HEK293 (cell line): ENCODE data around the gene DCDC2B.

Source experiments
- CTCF ChIA-PET: fragments of 350-600 bp; formaldehyde crosslinking; extraction: SDS; loops from one replicate; lab custom pipeline; 2021; ENCODE audit warnings: antibody characterized with exemption; lab: Yijun Ruan, JAX
- POLR2A ChIA-PET: fragments of 300-600 bp; formaldehyde crosslinking; extraction: SDS; loops from one replicate; lab custom pipeline; 2020; ENCODE audit warnings: antibody characterized with exemption, inconsistent platforms; lab: Yijun Ruan, JAX
- H3K27ac ChIP-seq: fragments of 200-500 bp; sonication (Bioruptor generic); 2 replicates; pipeline ENCODE4 v1.5.1; 2014; ENCODE audit warnings: low read depth, low read length, control low read depth, inconsistent platforms; ENCODE audit errors: extremely low read depth
- H3K36me3 ChIP-seq, 2 experiments: fragments of 200-500 bp in 1 of 2; sonication (Bioruptor generic) in 1 of 2; 1 replicate in 1 of 2; 2 replicates in 1 of 2; pipeline ENCODE4 v1.5.1; 2014 to 2017; ENCODE audit warnings: inconsistent platforms in 2 of 2, low read length in 2 of 2; ENCODE audit not compliant: control insufficient read depth in 2 of 2, insufficient read depth in 1 of 2
- H3K4me1 ChIP-seq: fragments of 200-500 bp; sonication (Bioruptor generic); 2 replicates; pipeline ENCODE4 v1.5.1; 2014; ENCODE audit warnings: mild to moderate bottlenecking, low read length, inconsistent platforms; ENCODE audit not compliant: control insufficient read depth, insufficient read depth
- H3K4me3 ChIP-seq: 2 replicates; pipeline ENCODE4 v1.5.1; 2011; ENCODE audit warnings: low read depth, mild to moderate bottlenecking, control low read depth, low read length, moderate library complexity
- H3K9me3 ChIP-seq: fragments of 200-500 bp; sonication (Bioruptor generic); 2 replicates; pipeline ENCODE4 v1.5.1; 2014; ENCODE audit warnings: low read depth, low read length, inconsistent platforms; ENCODE audit not compliant: control insufficient read depth, insufficient read depth
- ELK4 ChIP-seq: IDR thresholded peaks from 2 replicates; pipeline ENCODE4 v1.6.1; 2011; ENCODE audit warnings: mild to moderate bottlenecking, low read depth, low read length, borderline replicate concordance
- KLF7 ChIP-seq: fragments of 450-650 bp; formaldehyde crosslinking; IDR thresholded peaks from 2 replicates; pipeline ENCODE4 v1.5.1; 2016; ENCODE audit warnings: missing biosample characterization, missing genetic modification characterization, borderline replicate concordance
- PRDM2 ChIP-seq: fragments of 450-650 bp; formaldehyde crosslinking; IDR thresholded peaks from 2 replicates; pipeline ENCODE4 v1.5.1; 2016; ENCODE audit warnings: missing biosample characterization, missing genetic modification characterization, borderline replicate concordance
- RBAK ChIP-seq: fragments of 450-650 bp; formaldehyde crosslinking; IDR thresholded peaks from 2 replicates; pipeline ENCODE4 v1.5.1; 2016; ENCODE audit warnings: missing biosample characterization, missing genetic modification characterization
- ZBTB48 ChIP-seq: fragments of 450-650 bp; formaldehyde crosslinking; IDR thresholded peaks from 2 replicates; pipeline ENCODE4 v1.5.1; 2016; ENCODE audit warnings: missing biosample characterization, missing genetic modification characterization
- ZNF133 ChIP-seq: fragments of 450-650 bp; formaldehyde crosslinking; IDR thresholded peaks from 2 replicates; pipeline ENCODE4 v1.5.1; 2016; ENCODE audit warnings: missing biosample characterization, missing genetic modification characterization
- ZNF140 ChIP-seq: fragments of 450-650 bp; formaldehyde crosslinking; IDR thresholded peaks from 2 replicates; pipeline ENCODE4 v1.5.1; 2016; ENCODE audit warnings: missing biosample characterization, missing genetic modification characterization
- ZNF266 ChIP-seq: fragments of 450-650 bp; formaldehyde crosslinking; IDR thresholded peaks from 2 replicates; pipeline ENCODE4 v1.5.1; 2016; ENCODE audit warnings: missing biosample characterization, missing genetic modification characterization, low read depth
- ZNF423 ChIP-seq: fragments of 450-650 bp; formaldehyde crosslinking; IDR thresholded peaks from 2 replicates; pipeline ENCODE4 v1.5.1; 2016; ENCODE audit warnings: missing biosample characterization, missing genetic modification characterization
- ZNF596 ChIP-seq: fragments of 450-650 bp; IDR thresholded peaks from 2 replicates; pipeline ENCODE4 v1.5.0; 2018; ENCODE audit warnings: missing biosample characterization, mild to moderate bottlenecking, missing genetic modification characterization, moderate library complexity
- ZNF623 ChIP-seq: fragments of 450-650 bp; formaldehyde crosslinking; IDR thresholded peaks from 2 replicates; pipeline ENCODE4 v1.5.1; 2016; ENCODE audit warnings: missing biosample characterization, missing genetic modification characterization
- ZNF654 ChIP-seq: fragments of 450-650 bp; formaldehyde crosslinking; IDR thresholded peaks from 2 replicates; pipeline ENCODE4 v1.5.1; 2016; ENCODE audit warnings: low read depth, missing biosample characterization, missing genetic modification characterization
- ZNF677 ChIP-seq: fragments of 450-650 bp; IDR thresholded peaks from 2 replicates; pipeline ENCODE4 v1.5.0; 2018; ENCODE audit warnings: missing biosample characterization, mild to moderate bottlenecking, missing genetic modification characterization, moderate library complexity
- ZNF777 ChIP-seq: fragments of 450-650 bp; formaldehyde crosslinking; IDR thresholded peaks from 2 replicates; pipeline ENCODE4 v1.5.1; 2017; ENCODE audit warnings: missing biosample characterization, missing genetic modification characterization, borderline replicate concordance
- TF ChIP-seq, protein P1 (sequence below): fragments of 450-650 bp; formaldehyde crosslinking; IDR thresholded peaks from 2 replicates; pipeline ENCODE4 v1.5.1; 2017; ENCODE audit warnings: missing biosample characterization, missing genetic modification characterization
- TF ChIP-seq, protein P2 (sequence below): fragments of 450-650 bp; formaldehyde crosslinking; IDR thresholded peaks from 2 replicates; pipeline ENCODE4 v1.5.1; 2016; ENCODE audit warnings: missing biosample characterization, missing genetic modification characterization
- TF ChIP-seq, protein P3 (sequence below): fragments of 450-650 bp; formaldehyde crosslinking; IDR thresholded peaks from 2 replicates; pipeline ENCODE4 v1.5.1; 2016; ENCODE audit warnings: missing biosample characterization, missing genetic modification characterization

DCDC2B gene

GRCh38 chr1:32250893-32251716 lies 42.2 kb downstream of the DCDC2B start, which contains the start of gene LCK (continued):
- TF ChIP-seq PRDM2 (tag by site-specific recombination) (no peak), ZNF133 (tag by site-specific recombination) (no peak), ZNF623 (tag by site-specific recombination) (no peak), ZNF677 (tag by site-specific recombination) (no peak)

DNA sequence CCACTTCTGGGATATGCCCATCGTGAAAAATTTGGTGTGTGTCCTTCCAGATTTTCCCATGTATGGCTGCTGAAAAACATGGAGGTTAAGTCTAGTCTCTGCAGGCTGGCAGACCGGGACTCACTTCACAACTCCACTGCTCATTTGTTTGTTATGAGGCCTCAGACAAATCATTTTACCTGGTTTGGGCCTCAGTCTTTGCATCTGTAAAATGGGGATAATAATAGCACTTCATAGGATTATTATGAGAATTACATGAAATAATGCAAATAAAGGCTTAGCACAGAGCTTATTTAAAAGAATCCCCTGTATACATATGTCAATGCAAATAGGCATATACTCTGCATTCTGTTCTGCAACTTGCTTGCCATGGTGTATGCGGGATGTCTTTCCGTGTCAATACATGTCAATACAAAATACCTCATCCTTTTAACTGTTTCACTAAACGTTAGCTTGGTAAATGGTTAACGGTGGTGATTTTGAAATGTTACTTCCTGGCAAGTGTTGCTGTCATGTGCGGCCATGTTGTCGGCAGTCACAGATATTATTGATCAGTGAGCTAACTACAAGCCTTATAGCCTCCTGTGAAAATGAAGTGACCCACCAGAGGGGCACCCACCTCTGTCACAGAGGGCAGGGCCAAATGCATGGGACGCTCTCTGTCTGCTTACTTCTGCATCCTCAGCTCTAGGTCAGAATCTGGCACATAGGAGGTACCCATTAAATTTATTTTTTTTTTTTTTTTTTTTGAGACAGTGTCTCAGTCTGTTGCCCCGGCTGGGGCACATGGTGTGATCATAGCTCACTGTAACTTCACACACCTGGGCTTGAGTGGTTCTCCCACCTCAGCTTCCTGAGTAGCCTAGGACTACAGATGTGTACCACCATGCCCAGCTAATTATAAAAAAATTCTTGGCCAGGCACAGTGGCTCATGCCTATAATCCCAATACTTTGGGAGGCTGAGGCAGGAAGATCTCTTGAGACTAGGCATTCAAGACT lies 46.5 kb downstream of the DCDC2B start:
- Histone ChIP-seq H3K4me1 (no peaks in the 10 kb centered on the region), H3K4me3 (no peak overlapping the region), H3K36me3 (no peaks in the 10 kb centered on the region), H3K9me3 (no peaks in the 10 kb centered on the region), H3K27ac (no peak overlapping the region)
- POLR2A ChIA-PET: interaction anchor here (0.7 to 1.6 kb wide), 2 partner anchors 25 to 81 kb away, joined by 3 to 4 read pairs; partner anchors contain the start of gene MARCKSL1
- TF ChIP-seq, protein P1, sequence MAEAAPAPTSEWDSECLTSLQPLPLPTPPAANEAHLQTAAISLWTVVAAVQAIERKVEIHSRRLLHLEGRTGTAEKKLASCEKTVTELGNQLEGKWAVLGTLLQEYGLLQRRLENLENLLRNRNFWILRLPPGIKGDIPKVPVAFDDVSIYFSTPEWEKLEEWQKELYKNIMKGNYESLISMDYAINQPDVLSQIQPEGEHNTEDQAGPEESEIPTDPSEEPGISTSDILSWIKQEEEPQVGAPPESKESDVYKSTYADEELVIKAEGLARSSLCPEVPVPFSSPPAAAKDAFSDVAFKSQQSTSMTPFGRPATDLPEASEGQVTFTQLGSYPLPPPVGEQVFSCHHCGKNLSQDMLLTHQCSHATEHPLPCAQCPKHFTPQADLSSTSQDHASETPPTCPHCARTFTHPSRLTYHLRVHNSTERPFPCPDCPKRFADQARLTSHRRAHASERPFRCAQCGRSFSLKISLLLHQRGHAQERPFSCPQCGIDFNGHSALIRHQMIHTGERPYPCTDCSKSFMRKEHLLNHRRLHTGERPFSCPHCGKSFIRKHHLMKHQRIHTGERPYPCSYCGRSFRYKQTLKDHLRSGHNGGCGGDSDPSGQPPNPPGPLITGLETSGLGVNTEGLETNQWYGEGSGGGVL (tag by site-specific recombination): no peak
- TF ChIP-seq ZNF266 (tag by site-specific recombination): no peak
- TF ChIP-seq, protein P2, sequence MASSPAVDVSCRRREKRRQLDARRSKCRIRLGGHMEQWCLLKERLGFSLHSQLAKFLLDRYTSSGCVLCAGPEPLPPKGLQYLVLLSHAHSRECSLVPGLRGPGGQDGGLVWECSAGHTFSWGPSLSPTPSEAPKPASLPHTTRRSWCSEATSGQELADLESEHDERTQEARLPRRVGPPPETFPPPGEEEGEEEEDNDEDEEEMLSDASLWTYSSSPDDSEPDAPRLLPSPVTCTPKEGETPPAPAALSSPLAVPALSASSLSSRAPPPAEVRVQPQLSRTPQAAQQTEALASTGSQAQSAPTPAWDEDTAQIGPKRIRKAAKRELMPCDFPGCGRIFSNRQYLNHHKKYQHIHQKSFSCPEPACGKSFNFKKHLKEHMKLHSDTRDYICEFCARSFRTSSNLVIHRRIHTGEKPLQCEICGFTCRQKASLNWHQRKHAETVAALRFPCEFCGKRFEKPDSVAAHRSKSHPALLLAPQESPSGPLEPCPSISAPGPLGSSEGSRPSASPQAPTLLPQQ (tag by site-specific recombination): no peak
- TF ChIP-seq, protein P3, sequence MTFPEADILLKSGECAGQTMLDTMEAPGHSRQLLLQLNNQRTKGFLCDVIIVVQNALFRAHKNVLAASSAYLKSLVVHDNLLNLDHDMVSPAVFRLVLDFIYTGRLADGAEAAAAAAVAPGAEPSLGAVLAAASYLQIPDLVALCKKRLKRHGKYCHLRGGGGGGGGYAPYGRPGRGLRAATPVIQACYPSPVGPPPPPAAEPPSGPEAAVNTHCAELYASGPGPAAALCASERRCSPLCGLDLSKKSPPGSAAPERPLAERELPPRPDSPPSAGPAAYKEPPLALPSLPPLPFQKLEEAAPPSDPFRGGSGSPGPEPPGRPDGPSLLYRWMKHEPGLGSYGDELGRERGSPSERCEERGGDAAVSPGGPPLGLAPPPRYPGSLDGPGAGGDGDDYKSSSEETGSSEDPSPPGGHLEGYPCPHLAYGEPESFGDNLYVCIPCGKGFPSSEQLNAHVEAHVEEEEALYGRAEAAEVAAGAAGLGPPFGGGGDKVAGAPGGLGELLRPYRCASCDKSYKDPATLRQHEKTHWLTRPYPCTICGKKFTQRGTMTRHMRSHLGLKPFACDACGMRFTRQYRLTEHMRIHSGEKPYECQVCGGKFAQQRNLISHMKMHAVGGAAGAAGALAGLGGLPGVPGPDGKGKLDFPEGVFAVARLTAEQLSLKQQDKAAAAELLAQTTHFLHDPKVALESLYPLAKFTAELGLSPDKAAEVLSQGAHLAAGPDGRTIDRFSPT (tag by site-specific recombination): no peak
- no peak for TF ChIP-seq ZNF423 (tag by site-specific recombination)
- TF ChIP-seq RBAK (tag by site-specific recombination): no peak
- no peak for TF ChIP-seq ZBTB48 (tag by site-specific recombination)
- TF ChIP-seq ZNF140 (tag by site-specific recombination): no peak
- TF ChIP-seq ZNF654 (tag by site-specific recombination): no peak
- no peak for TF ChIP-seq ZNF777 (tag by site-specific recombination)
- no peak for TF ChIP-seq KLF7 (tag by site-specific recombination)
- TF ChIP-seq ZNF596: no peak
- TF ChIP-seq ELK4: no peak
- CTCF ChIA-PET: interaction anchor here (2.0 kb wide), 1 partner anchor 39 kb away, joined by 5 read pairs; no protein-coding TSS in a partner anchor
